GM13977 (cell line): Measurements from ENCODE around the gene RHOXF2.
"Not testable (repeated sequence)": the region's sequence is repeated elsewhere in the genome, so short reads cannot be mapped to it uniquely, and the experiment has no call there.

Source experiments
- DNase-seq: peaks from one replicate; pipeline ENCODE4 v3.0.0; 2012; ENCODE audit warnings: low spot score
- in situ Hi-C: fragments of 300-500 bp; cut with MboI; formaldehyde crosslinking; loops from one replicate; pipeline ENCODE4 v1.12.0; 2022; ENCODE audit warnings: low sequenced_read_pairs, low pct_unique_long_range_greater_than_20kb, mixed read lengths, inconsistent platforms; ENCODE audit not compliant: unreplicated experiment
- TF ChIP-seq, protein P1 (sequence below): IDR thresholded peaks from 2 replicates; pipeline ENCODE4 v1.5.1; 2012; ENCODE audit warnings: mild to moderate bottlenecking, control low read depth; ENCODE audit not compliant: insufficient read depth; ENCODE audit errors: extremely low read depth, missing control alignments

RHOXF2 gene

DNA sequence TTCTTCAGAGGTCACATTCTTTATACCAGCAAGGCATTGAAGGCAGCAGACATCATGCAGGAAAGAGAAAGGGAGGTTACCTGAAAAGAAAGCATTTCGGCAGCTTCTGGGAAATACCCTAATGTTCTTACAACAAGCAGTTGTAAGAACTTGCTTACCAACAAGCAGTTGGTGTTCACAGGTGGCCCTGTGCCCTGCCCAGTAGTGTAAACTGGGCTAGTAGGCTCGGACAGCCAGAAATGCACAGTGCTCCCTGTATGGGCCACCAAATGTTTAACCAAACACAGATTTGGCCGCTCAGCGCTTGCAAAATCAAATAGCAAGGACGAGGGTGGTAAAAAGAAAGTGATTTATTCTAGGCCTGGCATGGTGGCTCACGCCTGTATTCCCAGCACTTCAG, 22.3 kb upstream of the RHOXF2 start:
- TF ChIP-seq, protein P1, sequence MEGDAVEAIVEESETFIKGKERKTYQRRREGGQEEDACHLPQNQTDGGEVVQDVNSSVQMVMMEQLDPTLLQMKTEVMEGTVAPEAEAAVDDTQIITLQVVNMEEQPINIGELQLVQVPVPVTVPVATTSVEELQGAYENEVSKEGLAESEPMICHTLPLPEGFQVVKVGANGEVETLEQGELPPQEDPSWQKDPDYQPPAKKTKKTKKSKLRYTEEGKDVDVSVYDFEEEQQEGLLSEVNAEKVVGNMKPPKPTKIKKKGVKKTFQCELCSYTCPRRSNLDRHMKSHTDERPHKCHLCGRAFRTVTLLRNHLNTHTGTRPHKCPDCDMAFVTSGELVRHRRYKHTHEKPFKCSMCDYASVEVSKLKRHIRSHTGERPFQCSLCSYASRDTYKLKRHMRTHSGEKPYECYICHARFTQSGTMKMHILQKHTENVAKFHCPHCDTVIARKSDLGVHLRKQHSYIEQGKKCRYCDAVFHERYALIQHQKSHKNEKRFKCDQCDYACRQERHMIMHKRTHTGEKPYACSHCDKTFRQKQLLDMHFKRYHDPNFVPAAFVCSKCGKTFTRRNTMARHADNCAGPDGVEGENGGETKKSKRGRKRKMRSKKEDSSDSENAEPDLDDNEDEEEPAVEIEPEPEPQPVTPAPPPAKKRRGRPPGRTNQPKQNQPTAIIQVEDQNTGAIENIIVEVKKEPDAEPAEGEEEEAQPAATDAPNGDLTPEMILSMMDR = no peak
- no peak for DNase-seq
- in situ Hi-C loops = loop anchor here (25.0 kb wide), 1 partner anchor 124 kb away; no protein-coding TSS in a partner anchor

DNA sequence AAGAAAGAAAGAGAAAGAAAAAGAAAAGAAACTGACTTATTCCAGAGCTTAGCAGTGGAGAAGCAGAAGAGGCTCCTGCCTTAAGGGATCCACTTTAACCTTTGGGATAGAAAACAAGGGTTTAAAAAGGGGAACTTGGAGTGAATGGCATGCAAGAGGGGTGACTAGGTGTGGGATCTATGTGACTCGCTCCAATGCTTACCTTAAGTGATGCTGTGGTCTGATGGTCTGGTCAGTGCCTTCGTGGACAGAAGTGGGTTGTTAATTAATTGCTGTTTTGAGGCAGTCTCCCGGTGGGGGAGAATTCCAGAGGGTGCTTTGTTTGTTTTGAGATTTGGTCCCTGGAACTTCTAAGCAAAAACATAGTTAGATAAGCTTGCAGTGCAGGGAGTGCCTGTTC, 21.6 kb upstream of the RHOXF2 start:
- in situ Hi-C loops = loop anchor here (25.0 kb wide), 1 partner anchor 125 kb away; no protein-coding TSS in a partner anchor
- TF ChIP-seq, protein P1 = no peak
- no peak for DNase-seq

DNA sequence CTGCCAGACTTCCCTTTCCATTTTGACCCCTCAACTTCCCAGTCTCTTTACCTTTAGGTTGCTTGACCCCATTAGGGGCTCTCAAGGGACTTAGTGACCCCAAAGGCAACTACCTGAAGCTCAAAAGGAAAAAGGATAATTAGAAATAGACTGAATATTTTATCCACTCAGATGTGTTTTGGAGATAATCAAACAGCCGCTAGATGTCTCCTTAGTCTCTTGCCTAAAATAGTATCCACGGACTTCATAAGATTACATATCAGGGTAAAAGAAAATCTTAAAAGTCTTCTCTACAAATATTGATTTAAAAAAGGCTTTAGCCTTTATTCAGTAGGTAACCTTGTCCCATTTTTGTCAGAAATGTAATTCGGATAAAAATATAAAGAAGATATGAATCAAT, 21.0 kb upstream of the RHOXF2 start:
- in situ Hi-C loops = loop anchor here (25.0 kb wide), 1 partner anchor 125 kb away; no protein-coding TSS in a partner anchor
- TF ChIP-seq, protein P1 = no peak

DNA sequence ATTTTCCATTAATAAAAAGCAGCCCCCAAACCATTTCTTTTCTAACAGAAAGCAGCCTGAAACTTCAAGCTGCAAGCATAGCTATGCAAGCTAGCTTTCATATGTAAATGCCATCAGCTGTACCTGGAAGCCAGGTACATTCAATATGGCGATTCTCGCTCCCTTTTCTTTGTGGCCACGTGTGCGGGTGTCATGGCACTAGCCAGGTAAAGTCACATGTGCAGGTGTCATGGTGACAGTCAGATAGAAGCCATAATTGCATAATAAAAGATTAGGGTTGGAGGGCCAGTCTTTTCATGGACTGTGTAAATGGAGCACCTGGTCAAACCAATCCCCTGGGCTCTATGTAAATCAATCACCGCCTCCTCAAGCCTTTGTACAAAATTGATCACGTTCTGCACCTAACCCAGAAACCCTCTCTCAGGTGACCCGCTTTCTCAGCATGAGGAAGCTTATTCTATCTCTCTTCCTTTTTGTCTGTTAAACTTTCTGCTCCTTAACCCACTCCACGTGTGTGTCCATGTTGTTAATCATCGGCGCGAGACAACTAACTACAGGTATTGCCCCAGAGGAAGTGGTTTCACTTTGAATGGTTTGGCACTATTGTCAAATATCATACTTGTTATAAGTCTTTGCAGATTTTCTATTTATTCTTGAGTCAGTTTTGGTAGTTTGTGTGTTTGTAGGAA, 18.0 kb upstream of the RHOXF2 start:
- in situ Hi-C loops = loop anchor here (25.0 kb wide), 1 partner anchor 128 kb away; no protein-coding TSS in a partner anchor
- DNase-seq = no peak
- TF ChIP-seq, protein P1 = no peak

More for the DNA sequence above, 21.0 kb upstream of the RHOXF2 start:
- no peak for DNase-seq

GRCh38 chrX:120144178-120144844, 14.1 kb upstream of the RHOXF2 start:
- TF ChIP-seq, protein P1 = no peak
- DNase-seq = no peak
- in situ Hi-C loops = loop anchor here (25.0 kb wide), 1 partner anchor 132 kb away; no protein-coding TSS in a partner anchor

DNA sequence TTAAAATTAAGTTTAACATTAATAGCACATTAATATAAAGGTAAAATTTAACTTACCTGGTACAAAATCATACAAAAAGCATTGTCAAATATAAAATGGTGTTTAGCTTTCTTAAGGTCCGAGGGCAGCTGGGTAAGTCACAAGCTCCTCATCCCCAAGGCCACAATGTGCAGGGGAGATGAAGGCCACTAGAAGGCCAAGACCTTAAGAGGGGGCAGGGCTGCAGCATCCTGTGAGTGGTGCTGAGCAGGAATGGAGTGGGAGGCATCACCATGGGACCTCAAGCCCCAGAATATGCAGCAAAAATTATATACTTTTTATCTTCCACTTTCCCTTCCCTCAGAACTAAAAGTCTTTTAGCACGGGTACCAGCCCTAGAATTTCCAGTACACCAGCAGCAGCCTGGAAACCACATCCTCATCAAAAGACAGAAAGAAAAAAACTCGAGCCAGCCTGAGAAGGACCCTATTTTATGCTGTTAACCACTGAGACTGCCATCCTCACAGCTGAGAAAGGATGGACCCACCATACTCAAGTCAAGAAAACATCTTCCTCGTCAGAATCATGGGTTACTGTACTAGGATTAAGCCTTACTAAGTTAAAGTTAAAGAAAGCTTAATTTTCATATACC, 13.0 kb upstream of the RHOXF2 start:
- TF ChIP-seq, protein P1 = no peak
- in situ Hi-C loops = loop anchor here (25.0 kb wide), 1 partner anchor 133 kb away; no protein-coding TSS in a partner anchor
- no peak for DNase-seq

GRCh38 chrX:120146323-120146722, 12.1 kb upstream of the RHOXF2 start:
- not testable (repeated sequence) for DNase-seq
- in situ Hi-C loops = loop anchor here (25.0 kb wide), 1 partner anchor 134 kb away; no protein-coding TSS in a partner anchor
